Left ventricle myocardium inferior (tissue), 1 donor: Measurements from ENCODE around the gene ZNF101. TPM values are rescaled to one million over a fixed set of nuclear protein-coding genes. Genes with fewer than 3 reads are reported as not detected.

Experiments used
- DNase-seq: peaks from one replicate; pipeline ENCODE4 v3.0.0-alpha.2; 2020
- H3K27ac ChIP-seq: fragments of 200-600 bp; replicated peaks from 2 replicates; pipeline ENCODE4 v1.8.0; 2021
- H3K27me3 ChIP-seq: fragments of 200-600 bp; 2 replicates; pipeline ENCODE4 v1.8.0; 2021; ENCODE audit warnings: low read depth
- H3K36me3 ChIP-seq: fragments of 200-600 bp; 2 replicates; pipeline ENCODE4 v1.8.0; 2021
- H3K4me1 ChIP-seq: fragments of 200-600 bp; 2 replicates; pipeline ENCODE4 v1.8.0; 2021
- H3K4me3 ChIP-seq: fragments of 200-600 bp; 2 replicates; pipeline ENCODE4 v1.8.0; 2021; ENCODE audit warnings: mild to moderate bottlenecking, moderate library complexity
- H3K9me3 ChIP-seq: fragments of 200-600 bp; replicated peaks from 2 replicates; pipeline ENCODE4 v1.8.0; 2021
- CTCF ChIP-seq: fragments of 200-600 bp; IDR thresholded peaks from 2 replicates; pipeline ENCODE4 v1.8.0; 2021; ENCODE audit warnings: antibody characterized with exemption, mild to moderate bottlenecking, borderline replicate concordance
- intact Hi-C: fragments of 100-400 bp; cut with micrococcal nuclease; formaldehyde crosslinking; loops from one replicate; pipeline ENCODE4 v1.11.0; 2022
- total RNA-seq: library from RNA; stranded (reverse); fragmentation: NEBNext Ultra II Directional; extraction: Animal tissue kit (Norgen Biotek cat#: 25700); gene quantifications from one replicate; pipeline ENCODE4 v1.2.1, GENCODE V29; 2021
- donor health status: DM: no; HTN: yes; CAD: no; lungs with severe emphysema.

ZNF101 gene
- total RNA-seq, 1 donor from 2014 or later, result 4.2 TPM

- peaks cover 99% of the 10 kb centered on the region for H3K36me3 ChIP-seq
- H3K4me1 ChIP-seq, result peaks cover 14% of the 10 kb centered on the region
- no peak overlapping the region for H3K4me3 ChIP-seq
- DNase-seq, result no peak
- intact Hi-C loops, result no loop called here
- no peak overlapping the region for H3K27ac ChIP-seq
- no peaks in the 10 kb centered on the region for H3K27me3 ChIP-seq
- TF ChIP-seq CTCF, result no peak
- no peaks in the 10 kb centered on the region for H3K9me3 ChIP-seq
Observed at GRCh38 chr19:19650331-19650730, 18.3 kb upstream of the ZNF101 start.

GRCh38 chr19:19651076-19651475 lies 17.6 kb upstream of the ZNF101 start:
- H3K4me1 ChIP-seq, result peaks cover 14% of the 10 kb centered on the region
- peaks cover 99% of the 10 kb centered on the region for H3K36me3 ChIP-seq
- intact Hi-C loops, result no loop called here
- DNase-seq, result peak; percentile 59
- H3K27me3 ChIP-seq, result no peaks in the 10 kb centered on the region
- TF ChIP-seq CTCF, result no peak
- no peak overlapping the region for H3K4me3 ChIP-seq
- H3K9me3 ChIP-seq, result no peaks in the 10 kb centered on the region
- no peak overlapping the region for H3K27ac ChIP-seq

- no peak overlapping the region for H3K27ac ChIP-seq
- intact Hi-C loops, result no loop called here
- no peak for TF ChIP-seq CTCF
- no peak for DNase-seq
- no peaks in the 10 kb centered on the region for H3K27me3 ChIP-seq
- peaks cover 99% of the 10 kb centered on the region for H3K36me3 ChIP-seq
- H3K9me3 ChIP-seq, result no peaks in the 10 kb centered on the region
- peaks cover 14% of the 10 kb centered on the region for H3K4me1 ChIP-seq
- H3K4me3 ChIP-seq, result no peak overlapping the region
Observed at GRCh38 chr19:19652482-19653295, 15.9 kb upstream of the ZNF101 start.

GRCh38 chr19:19653597-19654147 lies 15.0 kb upstream of the ZNF101 start:
- intact Hi-C loops, result no loop called here
- no peak for TF ChIP-seq CTCF
- Histone ChIP-seq H3K4me1 (peaks cover 14% of the 10 kb centered on the region), H3K27me3 (no peaks in the 10 kb centered on the region), H3K36me3 (peaks cover 99% of the 10 kb centered on the region), H3K9me3 (no peaks in the 10 kb centered on the region), H3K27ac (no peak overlapping the region), H3K4me3 (no peak overlapping the region)
- DNase-seq, result no peak

GRCh38 chr19:19654441-19654840 lies 14.2 kb upstream of the ZNF101 start:
- no peak for TF ChIP-seq CTCF
- DNase-seq, result no peak

More at GRCh38 chr19:19654441-19654840, 14.2 kb upstream of the ZNF101 start:
- no peak overlapping the region for H3K4me3 ChIP-seq
- H3K9me3 ChIP-seq, result no peaks in the 10 kb centered on the region
- no peaks in the 10 kb centered on the region for H3K27me3 ChIP-seq
- peaks cover 14% of the 10 kb centered on the region for H3K4me1 ChIP-seq
- H3K27ac ChIP-seq, result no peak overlapping the region
- H3K36me3 ChIP-seq, result peaks cover 99% of the 10 kb centered on the region
- intact Hi-C loops, result no loop called here
